ENCODE data around the gene RETREG1. TPM values are rescaled to one million over a fixed set of nuclear protein-coding genes. Genes with fewer than 3 reads are reported as not detected.
A peak's percentile ranks its signal among the peaks of the same experiment; 100 is the strongest.
"Not testable (repeated sequence)": the region's sequence is repeated elsewhere in the genome, so short reads cannot be mapped to it uniquely, and the experiment has no call there.

RETREG1 gene
- total RNA-seq, 1 experiment from 2014 or later, result 23.7 TPM

DNA sequence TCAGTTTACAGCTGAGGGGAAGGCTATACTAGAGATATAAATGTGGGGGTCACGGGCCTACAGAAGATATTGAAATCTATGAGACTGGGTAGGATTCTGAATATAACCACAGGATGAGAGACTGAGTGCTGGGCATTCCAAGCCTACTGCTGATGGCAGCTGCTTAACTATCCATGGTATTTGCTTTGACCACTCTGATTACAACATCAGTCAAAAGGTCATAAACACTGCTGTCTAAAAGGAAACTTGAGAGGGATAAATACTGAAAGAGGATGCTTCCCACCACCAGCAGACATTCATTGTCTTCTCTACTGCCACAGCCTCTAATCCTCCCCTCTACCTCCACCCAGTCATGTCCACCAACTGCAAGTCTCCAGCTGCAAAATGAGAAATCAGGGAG lies 155.0 kb downstream of the RETREG1 start:
- no peak for DNase-seq (ENCODE audit: extremely low read depth, low read depth)

DNA sequence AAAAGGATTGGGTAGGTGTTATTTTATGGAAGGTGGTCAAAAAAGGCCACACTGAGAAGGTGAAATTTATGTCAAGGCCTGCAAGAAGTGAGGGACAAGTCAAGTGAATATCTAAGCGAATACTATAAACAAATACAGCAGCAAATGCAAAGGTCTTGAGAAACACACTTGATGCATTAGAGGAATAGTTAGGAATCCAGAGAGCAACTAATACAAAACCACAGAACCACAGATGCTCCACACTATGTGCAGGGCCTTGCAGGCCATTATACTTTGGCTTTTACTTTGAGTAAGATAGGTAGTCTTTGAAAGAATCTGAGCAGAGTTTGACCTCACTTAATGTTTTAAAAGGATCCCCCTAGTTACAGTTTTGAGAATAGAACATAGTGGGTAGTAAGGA lies 155.8 kb downstream of the RETREG1 start:
- no peak for DNase-seq (ENCODE audit: extremely low read depth, low read depth)

DNA sequence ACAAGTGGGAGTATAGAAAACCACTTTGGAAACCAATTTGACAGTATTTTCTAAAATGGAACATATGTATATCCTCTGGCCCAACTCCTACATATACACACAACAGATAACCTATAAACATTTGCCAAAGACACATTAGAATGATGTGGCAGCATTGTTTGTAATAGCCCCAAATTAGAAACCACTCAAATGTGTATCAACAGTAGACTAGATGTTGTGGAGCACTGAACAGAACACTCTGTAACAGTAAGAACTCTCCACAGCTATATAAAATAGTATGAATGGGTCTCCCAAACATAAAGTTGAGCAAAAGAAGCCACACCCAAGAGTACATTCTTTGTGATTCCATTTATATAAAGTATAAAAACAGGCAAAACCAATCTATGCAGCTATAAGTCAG lies 157.3 kb downstream of the RETREG1 start:
- no peak for DNase-seq (ENCODE audit: extremely low read depth, low read depth)

GRCh38 chr5:16457853-16458252 lies 158.9 kb downstream of the RETREG1 start:
- no peak for DNase-seq (ENCODE audit: extremely low read depth, low read depth)

GRCh38 chr5:16457451-16457850 lies 159.3 kb downstream of the RETREG1 start:
- DNase-seq (ENCODE audit: extremely low read depth, low read depth), result no peak

- DNase-seq (ENCODE audit: extremely low read depth, low read depth), result peak; percentile 61
These were observed 160.5 kb downstream of the RETREG1 start for GRCh38 chr5:16456103-16456832.

GRCh38 chr5:16455668-16456067 lies 161.1 kb downstream of the RETREG1 start:
- DNase-seq (ENCODE audit: extremely low read depth, low read depth), result no peak

DNA sequence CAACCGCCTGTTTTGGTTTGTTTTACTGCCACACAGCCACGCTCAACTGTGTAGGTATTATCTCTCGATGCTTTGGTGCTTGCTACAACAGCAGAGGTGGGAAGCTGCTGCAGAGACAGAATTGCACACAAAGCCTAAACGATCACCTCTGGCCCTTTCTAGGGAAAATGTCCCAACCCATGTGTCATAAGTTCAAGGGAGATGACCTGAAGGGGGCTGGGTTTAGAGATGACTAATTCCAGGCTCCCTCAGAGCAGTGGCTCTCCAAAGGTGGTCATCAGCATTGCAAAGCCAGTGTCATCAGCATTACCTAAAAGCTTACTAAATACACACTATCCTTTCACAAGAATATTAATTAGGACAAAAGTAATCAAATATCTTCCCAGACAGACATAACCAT lies 162.1 kb downstream of the RETREG1 start:
- no peak for DNase-seq (ENCODE audit: extremely low read depth, low read depth)

DNA sequence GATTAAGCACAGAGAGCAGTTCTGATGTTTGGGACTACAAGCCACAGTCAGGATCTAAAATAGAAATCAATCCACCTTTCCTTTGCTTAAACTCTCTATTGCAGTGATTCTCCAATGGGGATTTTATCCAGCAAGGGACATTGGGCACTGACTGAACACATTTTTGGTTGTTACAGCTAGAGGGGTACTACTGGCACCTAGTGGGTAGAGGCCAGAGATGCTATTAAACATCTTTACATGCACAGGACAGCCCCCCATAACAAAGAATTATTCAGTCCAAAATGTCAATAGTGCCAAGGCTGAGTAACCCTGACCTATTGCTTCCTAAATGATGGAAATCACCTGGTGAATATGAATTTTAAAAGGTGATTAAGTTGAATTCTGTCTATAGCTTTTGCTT lies 163.2 kb downstream of the RETREG1 start:
- DNase-seq (ENCODE audit: extremely low read depth, low read depth), result no peak

GRCh38 chr5:16450163-16450562 lies 166.6 kb downstream of the RETREG1 start:
- no peak for DNase-seq (ENCODE audit: extremely low read depth, low read depth)

DNA sequence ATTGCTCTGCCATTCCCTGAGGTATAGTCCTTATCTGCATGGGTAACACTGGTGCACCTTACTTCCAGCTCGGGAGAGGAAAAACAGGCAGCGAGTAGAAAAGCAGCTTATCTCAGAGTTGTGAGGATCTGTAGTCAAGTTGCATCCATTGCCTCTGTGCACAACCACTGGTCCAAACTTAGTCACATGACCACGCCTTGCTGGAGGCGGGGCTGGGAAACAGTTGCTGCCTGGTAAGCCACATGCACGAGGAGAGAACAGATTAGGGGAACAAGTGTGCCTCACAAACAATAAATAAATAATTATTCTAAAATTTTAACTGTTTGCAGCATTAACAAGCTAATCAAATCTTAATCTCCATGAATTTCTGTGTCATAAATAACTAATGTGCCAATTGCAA lies 169.8 kb downstream of the RETREG1 start:
- no peak for DNase-seq (ENCODE audit: extremely low read depth, low read depth)

GRCh38 chr5:16437977-16438376 lies 178.8 kb downstream of the RETREG1 start:
- peak; percentile 25 for DNase-seq (ENCODE audit: extremely low read depth, low read depth)

DNA sequence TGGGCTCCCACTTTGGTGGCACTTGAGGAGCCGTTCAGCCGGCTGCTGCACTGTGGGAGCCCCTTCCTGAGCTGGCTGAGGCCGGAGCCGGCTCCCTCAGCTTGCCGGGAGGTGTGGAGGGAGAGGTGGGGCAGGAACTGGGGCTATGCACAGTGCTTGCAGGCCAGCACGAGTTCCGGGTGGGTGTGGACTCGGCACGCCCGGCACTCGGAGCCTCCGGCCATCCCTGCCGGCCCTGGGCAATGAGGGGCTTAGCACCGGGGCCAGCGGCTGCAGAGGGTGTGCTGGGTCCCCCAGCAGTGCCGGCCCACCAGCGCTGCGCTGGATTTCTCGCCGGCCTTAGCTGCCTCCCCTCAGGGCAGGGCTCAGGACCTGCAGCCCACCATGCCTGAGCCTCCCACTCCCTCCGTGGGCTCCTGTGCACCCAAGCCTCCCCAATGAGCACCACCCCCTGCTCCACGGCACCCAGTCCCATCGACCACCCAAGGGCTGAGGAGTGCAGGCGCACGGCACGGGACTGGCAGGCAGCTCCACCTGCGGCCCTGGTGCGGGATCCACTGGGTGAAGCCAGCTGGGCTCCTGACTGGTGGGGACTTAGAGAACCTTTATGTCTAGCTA lies 180.6 kb downstream of the RETREG1 start:
- DNase-seq (ENCODE audit: extremely low read depth, low read depth), result not testable (repeated sequence)

GRCh38 chr5:16431490-16431889 lies 185.3 kb downstream of the RETREG1 start:
- DNase-seq (ENCODE audit: extremely low read depth, low read depth), result no peak

DNA sequence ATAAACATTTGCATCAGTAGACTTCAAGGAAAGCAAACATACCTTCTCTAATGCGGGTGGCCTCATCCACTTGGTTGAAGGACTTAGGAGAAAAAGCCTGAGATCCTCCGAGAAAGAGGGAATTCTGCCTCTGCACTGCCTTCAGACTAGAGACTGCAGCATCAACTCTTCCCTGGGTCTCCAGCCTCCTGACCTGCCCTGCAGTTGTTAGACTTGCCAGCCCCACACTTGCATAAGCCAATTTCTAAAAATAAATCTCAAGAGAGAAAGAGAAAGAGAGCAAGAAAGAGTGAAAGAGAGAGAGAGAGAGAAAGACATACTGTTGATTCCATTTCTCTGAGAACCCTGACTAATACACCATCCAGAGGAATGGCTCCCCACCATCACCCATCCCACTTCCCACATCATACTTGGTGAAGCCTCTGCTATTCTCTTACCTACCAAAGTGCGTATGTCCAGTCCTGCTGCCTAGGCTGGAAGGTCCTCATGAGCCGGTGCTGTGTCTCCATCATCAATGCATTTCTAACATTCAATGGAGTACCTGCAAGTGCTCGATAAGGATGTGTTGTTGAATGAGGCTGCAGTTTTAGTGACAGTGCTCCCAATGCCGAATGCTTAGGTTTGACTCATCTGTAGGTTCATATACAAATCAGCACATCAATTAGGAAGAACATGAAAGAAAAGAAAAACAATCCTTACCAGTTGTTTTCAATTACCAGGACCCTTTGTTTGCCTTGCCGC lies 186.3 kb downstream of the RETREG1 start:
- no peak for DNase-seq (ENCODE audit: extremely low read depth, low read depth)

- no peak for DNase-seq (ENCODE audit: extremely low read depth, low read depth)
These were observed 188.4 kb downstream of the RETREG1 start for GRCh38 chr5:16428359-16428758.

GRCh38 chr5:16427587-16427986 lies 189.2 kb downstream of the RETREG1 start:
- no peak for DNase-seq (ENCODE audit: extremely low read depth, low read depth)

Small RNAs within 50 kb of the gene (small RNA-seq; reads per million reads assigned to genes)
- gene RF00019, result 0 reads per million in 2 experiments

Other genes with a start within 250 kb of the RETREG1 start
- 30.4 and 37.6 TPM in 2 replicates for gene ZNF622, start 151.2 kb downstream of the RETREG1 start, total RNA-seq (2014; rRNA removed; shearing (Covaris generic))